C4-2B (cell line): ENCODE results near the gene ATP1A4.

Source experiments
- ZFX ChIP-seq: fragments of 450-650 bp; IDR thresholded peaks from 2 replicates; pipeline ENCODE4 v1.6.1; 2017
- TF ChIP-seq, protein P1 (sequence below): fragments of 450-650 bp; conservative IDR thresholded peaks from 2 replicates; pipeline ENCODE4 v1.5.1; 2017; ENCODE audit warnings: mild to moderate bottlenecking

- TF ChIP-seq, protein P1, sequence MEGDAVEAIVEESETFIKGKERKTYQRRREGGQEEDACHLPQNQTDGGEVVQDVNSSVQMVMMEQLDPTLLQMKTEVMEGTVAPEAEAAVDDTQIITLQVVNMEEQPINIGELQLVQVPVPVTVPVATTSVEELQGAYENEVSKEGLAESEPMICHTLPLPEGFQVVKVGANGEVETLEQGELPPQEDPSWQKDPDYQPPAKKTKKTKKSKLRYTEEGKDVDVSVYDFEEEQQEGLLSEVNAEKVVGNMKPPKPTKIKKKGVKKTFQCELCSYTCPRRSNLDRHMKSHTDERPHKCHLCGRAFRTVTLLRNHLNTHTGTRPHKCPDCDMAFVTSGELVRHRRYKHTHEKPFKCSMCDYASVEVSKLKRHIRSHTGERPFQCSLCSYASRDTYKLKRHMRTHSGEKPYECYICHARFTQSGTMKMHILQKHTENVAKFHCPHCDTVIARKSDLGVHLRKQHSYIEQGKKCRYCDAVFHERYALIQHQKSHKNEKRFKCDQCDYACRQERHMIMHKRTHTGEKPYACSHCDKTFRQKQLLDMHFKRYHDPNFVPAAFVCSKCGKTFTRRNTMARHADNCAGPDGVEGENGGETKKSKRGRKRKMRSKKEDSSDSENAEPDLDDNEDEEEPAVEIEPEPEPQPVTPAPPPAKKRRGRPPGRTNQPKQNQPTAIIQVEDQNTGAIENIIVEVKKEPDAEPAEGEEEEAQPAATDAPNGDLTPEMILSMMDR, result no peak
- no peak for TF ChIP-seq ZFX
Measured at GRCh38 chr1:160191756-160192155, 40.4 kb downstream of the ATP1A4 start.
